Activated T-cell treated with anti-CD3 and anti-CD28 coated beads, Interleukin-2, amount 50 U/mL, for 48 hours (primary cell): Measurements from ENCODE around the gene SNTB2.

Experiments used
- DNase-seq, 2 experiments: peaks; one replicate each; pipeline ENCODE4 v3.0.0-alpha.2; 2020

SNTB2 gene

GRCh38 chr16:69349536-69349935 lies 162.6 kb downstream of the SNTB2 start:
- no peak for DNase-seq

DNA sequence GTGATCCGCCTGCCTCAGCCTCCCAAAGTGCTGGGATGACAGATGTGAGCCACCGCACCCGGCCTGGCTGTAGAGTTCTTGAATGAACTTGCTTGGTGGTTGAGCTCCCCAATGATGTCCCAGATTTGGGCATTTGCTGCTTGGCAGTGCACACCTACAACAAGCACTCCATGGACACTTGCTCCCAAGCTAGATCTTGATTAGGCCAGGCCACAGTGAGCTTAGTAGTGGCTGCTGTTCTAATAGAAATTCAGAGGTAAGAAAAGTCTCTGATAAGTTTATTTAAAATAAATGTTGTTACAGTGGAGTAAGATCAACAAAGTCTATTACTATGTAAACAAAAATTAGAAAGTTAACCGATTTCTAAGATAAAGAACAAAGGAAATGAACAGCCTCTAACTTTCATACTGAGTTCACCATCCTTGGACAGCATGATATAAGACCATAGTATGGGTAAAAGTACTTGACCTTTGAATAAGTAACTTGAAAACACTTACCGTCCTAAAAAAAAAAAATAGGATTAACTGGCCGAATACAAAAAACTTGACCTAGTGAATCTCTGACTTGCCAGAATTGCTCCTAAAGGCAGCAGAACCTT lies 163.7 kb downstream of the SNTB2 start:
- DNase-seq = no peak

GRCh38 chr16:69351309-69352027 lies 164.5 kb downstream of the SNTB2 start, which contains the start of gene TMED6:
TMED6 (minus strand) TSS chr16:69351786; CDS start chr16:69351753, 33 bp downstream.
- DNase-seq = no peak
